ENCODE data around the gene HSFY1. TPM values are rescaled to one million over a fixed set of nuclear protein-coding genes. Genes with fewer than 3 reads are reported as not detected.
"Not testable (repeated sequence)": the region's sequence is repeated elsewhere in the genome, so short reads cannot be mapped to it uniquely, and the experiment has no call there.

HSFY1 gene
- total RNA-seq = not detected
- long read RNA-seq = 0 reads

- DNase-seq; intact Hi-C loops (cut with DNase I); ATAC-seq (ENCODE audit: poor library complexity): not testable (repeated sequence)
Observed at GRCh38 chrY:18546420-18546819, at the start of gene HSFY1. Gene HSFY1, plus strand, starts transcription at chrY:18546720. Its CDS starts 68 bp downstream, at chrY:18546788.

GRCh38 chrY:18504266-18504665 is 42.3 kb upstream of the HSFY1 start:
- ATAC-seq (ENCODE audit: poor library complexity); intact Hi-C loops (cut with DNase I); DNase-seq: not testable (repeated sequence)

GRCh38 chrY:18530995-18531655 is 15.4 kb upstream of the HSFY1 start:
- DNase-seq; ATAC-seq (ENCODE audit: poor library complexity); intact Hi-C loops (cut with DNase I): not testable (repeated sequence)

GRCh38 chrY:18538952-18539351 is 7.6 kb upstream of the HSFY1 start:
- ATAC-seq (ENCODE audit: poor library complexity); intact Hi-C loops (cut with DNase I); DNase-seq: not testable (repeated sequence)

- ATAC-seq (ENCODE audit: poor library complexity); DNase-seq; intact Hi-C loops (cut with DNase I): not testable (repeated sequence)
Observed at GRCh38 chrY:18553132-18553531, 6.6 kb downstream of the HSFY1 start.

- DNase-seq; intact Hi-C loops (cut with DNase I); ATAC-seq (ENCODE audit: poor library complexity): not testable (repeated sequence)
Observed at GRCh38 chrY:18565915-18566314, 19.4 kb downstream of the HSFY1 start.

Other genes starting within 250 kb of the HSFY1 start
- not detected for gene HSFY2, start 227.0 kb downstream of the HSFY1 start, total RNA-seq

All from Right ventricle myocardium superior (tissue), 1 donor.